Uterus (tissue), 2 donors: Measurements from ENCODE around the gene PTPRD.

ENCODE experiments used
- POLR2A ChIP-seq, 2 donors: fragments of 450-650 bp; IDR thresholded peaks; one replicate each; pipeline ENCODE4 v1.6.1; 2016; ENCODE audit warnings: antibody characterized with exemption in 2 of 2, mild to moderate bottlenecking in 1 of 2, moderate library complexity in 1 of 2
- TF ChIP-seq, protein P1 (sequence below), 4 experiments: fragments of 200-600 bp in 2 of 4; fragments of 450-650 bp in 2 of 4; sonication (generic) in 2 of 4; IDR thresholded peaks; one replicate each; pipeline ENCODE4 v1.5.1; 2016 to 2019; ENCODE audit warnings: antibody characterized with exemption in 4 of 4, mild to moderate bottlenecking in 2 of 4, moderate library complexity in 1 of 4

DNA sequence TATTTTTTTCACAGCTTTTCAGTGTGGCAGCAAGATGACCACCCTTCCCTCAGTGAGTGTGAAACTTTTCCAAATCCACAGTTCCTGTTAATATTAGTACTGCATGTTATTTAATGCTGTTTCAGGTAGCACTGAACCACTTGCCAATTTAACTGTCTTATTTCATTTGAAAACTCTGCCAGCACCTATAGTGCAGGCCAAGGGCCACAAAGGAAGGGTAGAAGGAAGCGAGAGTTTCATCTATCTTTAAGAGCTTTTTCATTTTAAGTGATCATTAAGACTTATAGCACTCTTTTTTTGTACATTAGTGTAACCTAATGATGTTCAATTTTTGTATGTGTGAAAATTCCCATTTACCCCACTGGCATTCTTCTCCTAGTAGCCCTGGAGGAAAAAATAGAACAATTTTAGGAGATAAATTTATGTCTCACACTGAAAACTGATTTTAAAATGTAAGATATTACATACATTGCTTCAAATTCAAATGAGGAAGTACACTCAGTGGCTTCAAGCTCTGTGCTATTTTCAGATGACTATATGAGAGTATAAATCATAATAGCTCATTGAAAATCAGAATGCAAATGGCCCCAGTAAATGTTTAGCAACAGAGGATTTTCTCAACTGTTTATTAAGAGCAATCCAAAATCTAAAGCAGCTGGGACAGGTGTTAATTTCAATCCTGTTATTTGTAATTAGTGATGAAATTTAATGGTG, 820.5 kb downstream of the PTPRD start:
- TF ChIP-seq, protein P1, sequence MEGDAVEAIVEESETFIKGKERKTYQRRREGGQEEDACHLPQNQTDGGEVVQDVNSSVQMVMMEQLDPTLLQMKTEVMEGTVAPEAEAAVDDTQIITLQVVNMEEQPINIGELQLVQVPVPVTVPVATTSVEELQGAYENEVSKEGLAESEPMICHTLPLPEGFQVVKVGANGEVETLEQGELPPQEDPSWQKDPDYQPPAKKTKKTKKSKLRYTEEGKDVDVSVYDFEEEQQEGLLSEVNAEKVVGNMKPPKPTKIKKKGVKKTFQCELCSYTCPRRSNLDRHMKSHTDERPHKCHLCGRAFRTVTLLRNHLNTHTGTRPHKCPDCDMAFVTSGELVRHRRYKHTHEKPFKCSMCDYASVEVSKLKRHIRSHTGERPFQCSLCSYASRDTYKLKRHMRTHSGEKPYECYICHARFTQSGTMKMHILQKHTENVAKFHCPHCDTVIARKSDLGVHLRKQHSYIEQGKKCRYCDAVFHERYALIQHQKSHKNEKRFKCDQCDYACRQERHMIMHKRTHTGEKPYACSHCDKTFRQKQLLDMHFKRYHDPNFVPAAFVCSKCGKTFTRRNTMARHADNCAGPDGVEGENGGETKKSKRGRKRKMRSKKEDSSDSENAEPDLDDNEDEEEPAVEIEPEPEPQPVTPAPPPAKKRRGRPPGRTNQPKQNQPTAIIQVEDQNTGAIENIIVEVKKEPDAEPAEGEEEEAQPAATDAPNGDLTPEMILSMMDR (IDR thresholded peaks at IDR 0.05), result no peak
- TF ChIP-seq POLR2A (IDR thresholded peaks at IDR 0.05), result no peak
